OCI-LY1 (cell line): Measurements from ENCODE around the gene SMYD3.

Source experiments
- H2AFZ ChIP-seq: fragments of 200-600 bp; sonication (generic), shearing (Covaris generic); 2 replicates; pipeline ENCODE4 v1.6.0; 2014; ENCODE audit warnings: antibody characterized with exemption, mild to moderate bottlenecking, low read length
- H3F3A ChIP-seq: fragments of 200-600 bp; sonication (generic), shearing (Covaris generic); 2 replicates; pipeline ENCODE4 v1.6.0; 2014; ENCODE audit warnings: mild to moderate bottlenecking, antibody characterized with exemption, low read length, moderate library complexity; ENCODE audit not compliant: insufficient read depth
- H3K27ac ChIP-seq: fragments of 200-600 bp; sonication (generic); 2 replicates; pipeline ENCODE4 v1.5.1; 2014; ENCODE audit warnings: low read length, mixed run types, mild to moderate bottlenecking, low read depth; ENCODE audit not compliant: poor library complexity, severe bottlenecking
- H3K27me3 ChIP-seq: fragments of 200-600 bp; sonication (generic); 2 replicates; pipeline ENCODE4 v1.6.0; 2014; ENCODE audit warnings: antibody characterized with exemption, mild to moderate bottlenecking, low read length, moderate library complexity; ENCODE audit not compliant: insufficient read depth
- H3K36me3 ChIP-seq: fragments of 200-600 bp; sonication (generic); 2 replicates; pipeline ENCODE4 v1.6.1; 2014; ENCODE audit warnings: mild to moderate bottlenecking, antibody characterized with exemption, low read length, moderate library complexity, mixed read lengths; ENCODE audit not compliant: insufficient read depth
- H3K4me1 ChIP-seq: fragments of 200-600 bp; sonication (generic); 2 replicates; pipeline ENCODE4 v1.5.1; 2014; ENCODE audit warnings: mild to moderate bottlenecking, low read length, moderate library complexity; ENCODE audit not compliant: insufficient read depth, severe bottlenecking
- H3K4me2 ChIP-seq: fragments of 200-600 bp; sonication (generic), shearing (Covaris generic); 2 replicates; pipeline ENCODE4 v1.6.1; 2014; ENCODE audit warnings: low read length
- H3K4me3 ChIP-seq: fragments of 200-600 bp; sonication (generic); 2 replicates; pipeline ENCODE4 v1.5.1; 2014; ENCODE audit warnings: low read length, low read depth, mild to moderate bottlenecking, mixed read lengths; ENCODE audit not compliant: poor library complexity, severe bottlenecking
- H3K79me2 ChIP-seq: fragments of 200-600 bp; shearing (Covaris generic); 2 replicates; pipeline ENCODE4 v1.6.1; 2016; ENCODE audit warnings: mixed run types, low read length, mixed read lengths; ENCODE audit not compliant: insufficient read depth
- H3K9ac ChIP-seq: fragments of 200-600 bp; sonication (generic), shearing (Covaris generic); 2 replicates; pipeline ENCODE4 v1.6.1; 2014; ENCODE audit warnings: mild to moderate bottlenecking, low read length, mixed read lengths
- H3K9me2 ChIP-seq: fragments of 200-600 bp; sonication (generic), shearing (Covaris generic); 2 replicates; pipeline ENCODE4 v1.6.1; 2014; ENCODE audit warnings: low read depth, mild to moderate bottlenecking, low read length, mixed read lengths
- H3K9me3 ChIP-seq: fragments of 200-600 bp; shearing (Covaris generic); 2 replicates; pipeline ENCODE4 v1.6.1; 2014; ENCODE audit warnings: low read length, mixed read lengths
- H4K20me1 ChIP-seq: fragments of 200-600 bp; sonication (generic), shearing (Covaris generic); 2 replicates; pipeline ENCODE4 v1.6.0; 2016; ENCODE audit warnings: mild to moderate bottlenecking, low read length; ENCODE audit not compliant: insufficient read depth
- EZH2 ChIP-seq: fragments of 200-600 bp; sonication (generic), shearing (Covaris generic); IDR thresholded peaks from 2 replicates; pipeline ENCODE4 v1.8.0; 2017; ENCODE audit warnings: borderline replicate concordance, mixed run types, mild to moderate bottlenecking, antibody characterized with exemption, low read length, moderate library complexity, mixed read lengths
- TF ChIP-seq, protein P1 (sequence below): fragments of 200-600 bp; sonication (generic), shearing (Covaris generic); IDR thresholded peaks from 2 replicates; pipeline ENCODE4 v1.5.1; 2017; ENCODE audit warnings: mild to moderate bottlenecking, antibody characterized with exemption, low read length, moderate library complexity, mixed read lengths

SMYD3 gene

DNA sequence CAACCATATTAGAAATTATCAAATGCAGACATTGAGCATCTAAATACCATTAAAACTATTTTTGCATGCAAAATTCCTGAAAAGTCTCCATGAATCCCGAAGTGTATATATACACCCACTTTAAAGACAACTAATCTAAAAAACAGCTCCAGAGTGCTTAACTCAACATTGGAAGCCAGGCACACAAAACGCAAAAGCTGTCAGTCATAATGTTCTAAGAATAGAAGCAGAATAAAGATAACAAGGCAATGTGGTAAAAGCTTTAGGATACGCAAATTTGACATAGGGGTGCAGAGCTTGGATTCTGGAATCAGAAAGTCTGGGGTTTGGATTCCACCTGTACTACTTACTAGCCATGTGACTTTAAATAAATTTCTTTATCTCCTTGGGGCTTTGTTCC lies 62.5 kb downstream of the SMYD3 start:
- Histone ChIP-seq H3K36me3 (no peaks in the 10 kb centered on the region), H4K20me1 (0 out of 2 replicates have a peak, but pooled peaks cover 2% of the 10 kb centered on the region), H3K9me2 (no peaks in the 10 kb centered on the region), H3K4me3 (no peak overlapping the region), H3K27me3 (no peaks in the 10 kb centered on the region), H3K9me3 (no peaks in the 10 kb centered on the region; the same call in 1 of the 2 replicates), H2AFZ (no peak overlapping the region), H3K27ac (no peak overlapping the region), H3K4me2 (no peak overlapping the region), H3K4me1 (peaks cover 4% of the 10 kb centered on the region), H3K9ac (no peak overlapping the region), H3K79me2 (peaks cover 24% of the 10 kb centered on the region), H3F3A (no peaks in the 10 kb centered on the region)
- no peak for TF ChIP-seq EZH2
- TF ChIP-seq, protein P1, sequence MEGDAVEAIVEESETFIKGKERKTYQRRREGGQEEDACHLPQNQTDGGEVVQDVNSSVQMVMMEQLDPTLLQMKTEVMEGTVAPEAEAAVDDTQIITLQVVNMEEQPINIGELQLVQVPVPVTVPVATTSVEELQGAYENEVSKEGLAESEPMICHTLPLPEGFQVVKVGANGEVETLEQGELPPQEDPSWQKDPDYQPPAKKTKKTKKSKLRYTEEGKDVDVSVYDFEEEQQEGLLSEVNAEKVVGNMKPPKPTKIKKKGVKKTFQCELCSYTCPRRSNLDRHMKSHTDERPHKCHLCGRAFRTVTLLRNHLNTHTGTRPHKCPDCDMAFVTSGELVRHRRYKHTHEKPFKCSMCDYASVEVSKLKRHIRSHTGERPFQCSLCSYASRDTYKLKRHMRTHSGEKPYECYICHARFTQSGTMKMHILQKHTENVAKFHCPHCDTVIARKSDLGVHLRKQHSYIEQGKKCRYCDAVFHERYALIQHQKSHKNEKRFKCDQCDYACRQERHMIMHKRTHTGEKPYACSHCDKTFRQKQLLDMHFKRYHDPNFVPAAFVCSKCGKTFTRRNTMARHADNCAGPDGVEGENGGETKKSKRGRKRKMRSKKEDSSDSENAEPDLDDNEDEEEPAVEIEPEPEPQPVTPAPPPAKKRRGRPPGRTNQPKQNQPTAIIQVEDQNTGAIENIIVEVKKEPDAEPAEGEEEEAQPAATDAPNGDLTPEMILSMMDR: no peak

DNA sequence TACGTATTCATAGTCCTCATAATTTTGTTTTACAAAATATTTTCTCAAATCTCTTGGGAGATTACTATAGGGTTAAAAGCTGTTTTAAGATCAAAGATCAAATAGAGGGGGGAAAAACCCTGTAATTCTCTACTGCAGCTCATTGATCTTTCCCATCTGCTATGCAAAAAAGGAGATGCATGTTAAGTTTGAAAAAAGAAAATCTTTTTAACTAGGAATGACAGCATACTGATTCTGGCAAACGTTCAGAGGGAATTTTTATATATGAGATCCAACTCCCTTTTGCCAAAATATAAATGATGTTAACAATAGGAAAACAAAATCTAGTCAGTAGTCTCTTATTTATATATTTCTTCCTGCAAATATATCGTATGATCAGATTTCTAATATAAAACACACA lies 69.1 kb downstream of the SMYD3 start:
- Histone ChIP-seq H3K4me2 (no peak overlapping the region), H3K27me3 (no peaks in the 10 kb centered on the region), H3K9ac (no peak overlapping the region), H3K36me3 (peaks cover 3% of the 10 kb centered on the region; the same call in 1 of the 2 replicates), H3F3A (no peaks in the 10 kb centered on the region), H4K20me1 (no peaks in the 10 kb centered on the region), H3K4me1 (no peaks in the 10 kb centered on the region), H2AFZ (no peak overlapping the region), H3K79me2 (0 out of 2 replicates have a peak, but pooled peaks cover 1% of the 10 kb centered on the region), H3K27ac (no peak overlapping the region), H3K4me3 (no peak overlapping the region), H3K9me2 (no peaks in the 10 kb centered on the region), H3K9me3 (peaks cover 7% of the 10 kb centered on the region)
- no peak for TF ChIP-seq EZH2
- TF ChIP-seq, protein P1: no peak

DNA sequence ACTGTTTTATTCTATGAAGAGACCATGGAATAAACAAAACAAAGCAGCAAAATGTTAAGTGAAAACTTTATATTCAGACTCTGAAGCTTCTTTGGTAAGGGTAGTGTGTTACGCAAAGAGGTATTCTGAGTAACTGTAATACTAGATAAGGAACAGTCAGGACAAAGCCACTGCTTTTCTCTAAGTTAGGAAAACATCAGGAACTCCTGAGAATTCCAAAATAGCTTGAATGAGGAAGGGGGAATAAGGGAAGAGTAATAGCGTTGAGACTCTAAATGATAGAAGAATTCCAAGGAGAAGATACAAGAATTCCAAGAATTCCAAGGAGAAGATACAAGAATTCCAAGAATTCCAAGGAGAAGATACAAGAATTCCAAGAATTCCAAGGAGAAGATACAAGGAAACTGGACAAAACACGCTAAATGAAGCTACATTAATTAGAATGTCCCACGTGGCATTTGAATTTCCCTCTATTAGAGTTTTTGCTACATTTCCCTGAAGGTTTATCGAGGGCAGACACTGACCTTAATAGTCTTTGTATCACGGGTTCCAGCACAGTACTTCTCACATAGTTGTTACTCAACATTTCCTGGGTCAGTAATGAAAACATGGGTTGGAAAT lies 71.5 kb downstream of the SMYD3 start:
- H3K27ac ChIP-seq: no peak overlapping the region
- no peaks in the 10 kb centered on the region for H3K9me2 ChIP-seq
- no peaks in the 10 kb centered on the region for H4K20me1 ChIP-seq
- H3K79me2 ChIP-seq: no peaks in the 10 kb centered on the region
- no peak overlapping the region for H3K4me3 ChIP-seq
- H3K9me3 ChIP-seq: peaks cover 7% of the 10 kb centered on the region
- H3K9ac ChIP-seq: no peak overlapping the region
- H2AFZ ChIP-seq: no peak overlapping the region
- no peak overlapping the region for H3K4me2 ChIP-seq
- H3K36me3 ChIP-seq: peaks cover 3% of the 10 kb centered on the region; the same call in 1 of the 2 replicates
- TF ChIP-seq, protein P1: no peak
- no peak for TF ChIP-seq EZH2
- H3K4me1 ChIP-seq: no peaks in the 10 kb centered on the region
- H3F3A ChIP-seq: no peaks in the 10 kb centered on the region
- H3K27me3 ChIP-seq: no peaks in the 10 kb centered on the region
